KG1 (cell line): ENCODE results near the gene PLD6.
"Not testable (repeated sequence)": the region's sequence is repeated elsewhere in the genome, so short reads cannot be mapped to it uniquely, and the experiment has no call there.

ENCODE experiments used
- DNase-seq: peaks from one replicate; lab custom pipeline; 2025; lab: John Stamatoyannopoulos, UW

The PLD6 gene

GRCh38 chr17:17198281-17198680 lies 7.9 kb downstream of the PLD6 start:
- DNase-seq: no peak

- DNase-seq: no peak
Observed at GRCh38 chr17:17196776-17197175, 9.4 kb downstream of the PLD6 start.

- DNase-seq: not testable (repeated sequence)
Observed at GRCh38 chr17:17195466-17195865, 10.7 kb downstream of the PLD6 start.

GRCh38 chr17:17191961-17192381 lies 14.2 kb downstream of the PLD6 start:
- DNase-seq: no peak

- DNase-seq: no peak
Observed at GRCh38 chr17:17191346-17191792, 14.8 kb downstream of the PLD6 start.

GRCh38 chr17:17190188-17190587 lies 15.9 kb downstream of the PLD6 start:
- no peak for DNase-seq

DNA sequence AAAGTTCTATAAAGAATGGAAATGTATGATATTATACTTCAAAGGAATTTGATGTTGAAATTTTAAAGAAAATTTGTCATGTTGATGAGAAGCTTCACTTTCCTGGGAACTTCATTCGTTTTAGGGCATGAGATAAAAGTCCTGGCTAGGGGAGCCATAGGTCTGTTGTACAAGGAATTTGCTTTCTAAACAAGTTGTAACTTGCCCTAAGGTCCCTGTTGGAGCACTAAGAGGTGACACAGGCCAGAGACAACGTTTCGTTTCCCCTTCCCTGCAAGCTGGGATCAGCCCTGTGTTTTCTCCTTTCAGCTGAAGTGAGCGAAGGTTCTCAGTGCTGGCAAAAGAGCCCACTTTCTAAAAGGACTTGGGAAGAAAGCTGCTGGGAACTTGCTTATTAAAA lies 16.6 kb downstream of the PLD6 start:
- no peak for DNase-seq

- no peak for DNase-seq
Observed at GRCh38 chr17:17188586-17188985, 17.5 kb downstream of the PLD6 start.

- DNase-seq: no peak
Observed at GRCh38 chr17:17186551-17187505, 19.3 kb downstream of the PLD6 start.

DNA sequence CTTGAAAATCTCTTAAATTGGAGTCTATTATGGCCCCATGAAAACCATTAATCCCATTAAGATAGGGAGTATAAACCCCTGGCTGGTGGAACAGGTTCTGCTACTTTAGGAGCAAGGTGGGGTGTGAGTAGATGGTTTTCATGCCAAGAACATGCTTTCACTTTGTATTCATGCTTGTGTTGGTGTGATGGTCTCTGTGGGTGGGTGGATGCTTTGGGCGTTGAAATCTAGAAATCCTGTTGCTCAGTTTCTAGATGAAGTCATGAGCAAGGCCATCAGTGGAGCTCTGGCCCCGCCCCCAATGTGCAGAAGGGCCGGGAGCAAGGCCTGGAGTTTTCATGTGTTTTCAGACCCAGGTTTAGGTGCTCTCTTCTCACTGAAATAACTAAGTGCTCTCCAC lies 20.1 kb downstream of the PLD6 start:
- DNase-seq: no peak

DNA sequence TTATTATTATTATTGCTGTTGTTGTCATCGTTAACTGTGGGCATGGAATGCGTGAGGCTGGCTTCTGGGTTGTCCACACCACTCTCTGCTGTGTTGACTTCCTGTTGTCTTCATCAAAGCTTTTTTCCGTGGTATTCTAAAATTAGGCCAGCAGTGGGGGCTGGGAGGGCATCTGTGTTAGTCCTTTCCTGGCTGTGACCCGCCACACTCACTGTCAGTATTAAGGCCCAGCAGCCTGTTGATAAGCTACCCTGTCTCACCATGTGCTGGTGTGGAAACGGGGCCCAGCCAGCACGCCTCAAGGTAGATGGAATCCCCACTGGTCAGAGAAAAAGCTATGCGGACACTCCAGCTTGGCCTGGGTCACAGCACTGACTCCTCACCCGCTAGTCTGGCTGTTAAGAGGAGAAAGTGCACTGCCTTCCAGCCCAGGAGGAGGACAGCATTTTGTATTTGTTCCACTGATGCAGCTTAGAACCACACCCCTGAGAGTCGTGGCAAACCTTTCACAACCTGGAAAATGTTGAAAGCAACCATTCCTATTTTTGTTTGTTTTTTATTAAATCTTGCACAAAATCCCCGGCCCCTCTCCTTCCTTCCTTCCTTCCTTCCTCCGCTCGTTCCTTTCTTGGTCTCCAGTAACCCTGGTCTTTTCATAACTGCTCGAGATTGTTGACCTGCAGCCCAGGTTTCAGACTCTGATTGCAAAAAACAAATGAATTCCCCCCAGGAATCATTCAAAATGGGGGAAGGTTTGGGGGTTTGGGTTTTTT lies 21.0 kb downstream of the PLD6 start:
- not testable (repeated sequence) for DNase-seq

GRCh38 chr17:17183744-17184143 lies 22.4 kb downstream of the PLD6 start:
- no peak for DNase-seq

DNA sequence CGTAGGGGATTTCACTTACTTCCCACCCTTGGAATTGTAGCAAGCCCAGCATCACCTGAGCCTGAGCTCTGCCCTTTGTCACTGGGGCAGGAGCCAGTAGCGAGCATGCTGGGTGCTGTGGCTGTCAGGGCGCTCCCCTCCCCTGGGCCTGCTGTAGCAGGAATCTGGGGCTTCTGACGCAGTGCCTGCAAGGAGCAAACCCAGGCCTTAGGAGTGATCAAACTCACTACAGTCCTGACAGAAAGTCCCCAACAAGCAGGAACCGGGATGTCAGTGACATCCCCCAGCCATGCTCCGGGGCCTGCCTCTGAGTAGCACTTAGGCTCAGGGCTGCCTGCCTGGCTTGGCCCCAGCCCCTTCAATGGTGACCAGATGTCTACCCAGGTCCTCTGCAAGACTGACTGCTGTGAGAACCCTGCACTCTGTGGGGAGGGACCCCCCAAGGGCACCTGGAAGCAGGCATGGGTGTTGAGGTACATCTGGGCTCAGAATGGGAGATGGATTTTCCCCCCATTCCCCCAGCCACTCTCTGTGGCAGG lies 23.5 kb downstream of the PLD6 start:
- no peak for DNase-seq

DNA sequence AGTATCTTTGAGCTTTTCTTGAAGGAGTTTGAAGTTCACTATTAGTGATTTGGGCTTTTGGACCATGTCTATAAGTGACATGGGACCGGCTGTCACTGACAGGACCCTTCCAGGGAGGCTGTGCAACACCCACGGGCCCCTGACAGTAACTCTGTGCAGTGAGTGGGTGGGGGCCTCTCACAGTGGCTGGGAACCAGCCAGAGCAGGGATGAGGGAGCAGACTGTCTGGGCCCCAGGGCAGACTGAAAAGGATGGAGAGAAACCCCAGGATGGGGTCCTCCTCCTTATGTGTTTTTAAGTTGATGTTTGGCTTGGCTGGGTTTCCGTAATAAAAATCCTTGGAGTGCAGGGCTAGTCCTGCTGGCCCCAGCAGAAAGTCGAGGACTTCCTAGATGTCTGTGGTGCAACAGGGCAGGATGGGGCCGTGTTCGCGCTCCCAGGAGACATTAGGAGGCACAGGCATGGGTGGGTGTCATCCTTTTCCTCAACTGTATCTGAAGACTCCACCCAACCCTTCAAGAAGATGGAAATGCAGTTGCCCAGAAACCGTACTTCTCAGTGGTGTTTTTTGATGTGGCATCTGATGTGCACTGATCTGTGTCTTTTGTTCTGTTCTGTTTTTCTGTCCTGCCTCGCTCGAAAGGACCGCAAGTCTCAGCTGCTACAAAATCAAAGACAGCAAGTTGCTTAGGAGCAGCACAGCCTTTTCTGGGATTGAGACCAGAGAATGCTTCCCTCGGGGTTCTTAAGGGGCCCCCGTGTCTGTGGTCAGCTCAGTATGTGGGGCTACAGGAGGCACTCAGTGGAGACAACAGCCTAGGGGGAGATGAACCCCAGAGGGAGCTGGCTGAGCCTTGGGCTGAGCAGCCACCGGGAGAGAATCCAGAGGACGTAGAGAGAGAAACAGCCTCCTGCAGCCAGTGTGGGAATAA lies 24.2 kb downstream of the PLD6 start:
- no peak for DNase-seq

DNA sequence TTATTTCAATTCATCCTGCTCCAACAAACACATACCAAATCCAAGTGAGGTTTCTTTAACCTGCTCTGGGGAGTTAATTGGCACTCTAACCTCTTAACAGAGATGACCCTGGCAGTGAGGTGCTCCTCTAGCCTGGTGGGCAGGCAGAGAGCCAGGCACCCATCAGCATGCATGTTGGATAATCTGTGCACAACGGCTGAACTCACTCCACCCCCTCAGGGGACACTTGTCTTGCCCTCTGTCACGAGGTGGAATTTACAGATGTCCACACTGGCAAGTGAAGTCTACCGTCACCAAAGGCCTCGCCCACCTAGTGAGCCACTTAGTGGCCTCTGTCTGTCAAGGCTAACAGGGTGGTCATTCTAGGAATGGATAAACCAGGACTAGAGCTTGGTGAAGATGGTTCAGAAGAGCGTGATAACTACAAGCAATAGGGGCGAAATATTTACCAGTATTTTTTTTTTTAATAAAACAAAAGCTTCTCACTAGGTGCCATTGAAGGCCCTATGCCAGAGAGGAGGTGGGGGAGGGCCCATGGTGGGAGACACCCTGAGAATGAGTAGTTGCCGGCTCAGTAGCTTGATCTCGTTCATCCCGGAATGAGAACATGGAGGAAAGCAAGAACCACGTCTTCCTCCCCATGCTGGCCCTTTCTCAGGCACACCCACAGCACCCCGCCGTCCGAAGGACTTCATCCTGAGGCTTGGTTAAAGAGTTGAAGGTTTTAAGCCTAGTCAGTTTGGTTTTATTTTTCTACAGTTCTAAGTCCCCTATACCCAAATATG lies 25.2 kb downstream of the PLD6 start:
- no peak for DNase-seq

GRCh38 chr17:17180141-17180603 lies 26.0 kb downstream of the PLD6 start:
- no peak for DNase-seq

DNA sequence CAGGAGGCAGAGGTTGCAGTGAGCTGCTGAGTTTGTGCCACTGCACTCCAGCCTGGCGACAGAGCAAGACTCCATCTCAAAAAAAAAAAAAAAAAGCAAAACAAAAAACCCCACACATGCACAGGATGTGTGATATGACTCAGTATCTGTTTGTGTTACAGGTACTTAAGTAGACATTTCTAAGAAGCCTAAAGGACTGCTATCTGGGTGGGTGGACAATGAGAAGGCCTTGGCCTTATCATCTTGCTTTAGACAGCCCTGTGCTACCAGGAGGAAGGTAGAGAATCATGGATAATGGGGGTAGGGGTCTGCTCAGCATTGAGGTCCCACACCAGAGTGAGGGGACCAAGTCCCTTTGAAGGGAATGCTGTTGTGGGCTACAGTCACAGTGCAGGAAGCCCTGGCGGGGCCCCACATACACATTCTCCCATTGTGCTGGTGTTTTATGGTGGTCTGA lies 26.7 kb downstream of the PLD6 start:
- no peak for DNase-seq

GRCh38 chr17:17177176-17177575 lies 29.0 kb downstream of the PLD6 start:
- no peak for DNase-seq

DNA sequence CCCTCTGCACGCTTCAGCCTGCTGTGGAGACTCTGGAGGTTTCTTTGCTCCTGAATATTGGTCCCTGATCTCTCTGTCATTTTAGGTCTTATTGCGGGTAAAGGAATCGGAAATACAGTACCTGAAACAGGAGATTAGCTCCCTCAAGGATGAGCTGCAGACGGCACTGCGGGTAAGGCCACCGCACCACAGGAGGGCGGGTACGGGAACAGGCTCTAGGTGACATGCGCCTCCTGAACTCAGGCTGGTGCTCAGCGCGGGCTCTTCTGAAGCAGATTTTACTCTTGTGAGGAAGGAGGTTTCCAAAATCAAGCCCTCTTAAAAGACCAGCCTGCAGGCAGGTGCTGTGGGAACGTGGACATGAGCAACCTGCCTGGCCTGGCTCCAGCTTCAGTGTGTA lies 29.8 kb downstream of the PLD6 start:
- DNase-seq: no peak

DNA sequence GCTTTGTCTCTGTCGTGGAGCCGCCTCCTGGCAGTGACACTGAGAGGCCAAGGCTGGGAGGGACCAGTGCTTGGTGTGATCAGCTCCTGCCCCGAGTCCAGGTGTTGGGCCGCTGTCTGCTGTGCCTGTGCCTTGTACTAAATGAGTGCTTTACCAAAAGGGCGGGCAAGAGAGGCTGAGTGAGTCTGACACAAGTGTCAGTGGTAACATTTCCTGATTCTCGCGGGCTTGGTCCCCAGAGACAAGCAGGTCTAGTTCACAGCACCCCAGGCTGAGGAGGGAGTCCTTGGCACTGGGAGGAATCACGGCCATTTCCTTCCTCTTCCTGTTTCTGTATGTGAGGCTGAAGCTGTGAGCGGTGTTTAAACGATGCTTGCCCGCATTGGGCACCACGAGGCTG lies 30.2 kb downstream of the PLD6 start:
- no peak for DNase-seq

DNA sequence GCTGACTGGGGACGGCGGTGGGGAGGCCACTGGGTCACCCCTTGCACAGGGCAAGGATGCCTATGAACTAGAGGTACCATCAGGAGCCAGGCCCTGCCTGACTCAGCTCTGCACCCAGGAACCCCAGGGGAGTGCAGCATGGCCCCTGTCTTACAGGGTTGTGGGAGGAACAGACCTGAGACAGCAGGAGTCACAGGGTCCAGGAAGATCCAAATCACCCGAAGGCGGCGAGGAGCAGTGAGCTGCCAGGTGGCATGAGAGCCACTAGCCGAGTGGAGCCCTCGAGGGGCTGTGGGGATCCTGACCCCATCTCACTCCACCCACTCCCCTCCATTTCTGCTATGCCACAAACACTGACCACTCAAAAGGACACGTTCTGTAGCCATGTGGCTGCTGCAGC lies 30.8 kb downstream of the PLD6 start:
- DNase-seq: no peak
